HG02623 (cell line): Measurements from ENCODE around the gene HOXC11.

Experiments used
- ATAC-seq: cut with Tn5 transposase; IDR thresholded peaks from one replicate; pipeline ENCODE4 v1.9.1; 2021; ENCODE audit warnings: moderate library complexity; ENCODE audit not compliant: unreplicated experiment

The HOXC11 gene

GRCh38 chr12:53997204-53998109 is 24.5 kb downstream of the HOXC11 start:
- no peak for ATAC-seq

GRCh38 chr12:53998110-53998899 is 25.4 kb downstream of the HOXC11 start:
- no peak for ATAC-seq

GRCh38 chr12:53998900-53999236 is 25.9 kb downstream of the HOXC11 start:
- no peak for ATAC-seq

- ATAC-seq = no peak
These were observed 26.7 kb downstream of the HOXC11 start for GRCh38 chr12:53999559-54000115.

- no peak for ATAC-seq
These were observed 27.5 kb downstream of the HOXC11 start, which contains the start of gene HOXC9 for GRCh38 chr12:54000116-54001114. HOXC9 (plus strand) TSS chr12:54000161; CDS start chr12:54000189, 28 bp downstream.

- ATAC-seq = no peak
These were observed 28.6 kb downstream of the HOXC11 start for GRCh38 chr12:54001283-54002187.

- ATAC-seq = no peak
These were observed 29.5 kb downstream of the HOXC11 start for GRCh38 chr12:54002278-54002914.

GRCh38 chr12:54002915-54003389 is 30.0 kb downstream of the HOXC11 start:
- no peak for ATAC-seq

- no peak for ATAC-seq
These were observed 30.7 kb downstream of the HOXC11 start for GRCh38 chr12:54003625-54004024.

GRCh38 chr12:54004063-54004840 is 31.3 kb downstream of the HOXC11 start:
- ATAC-seq = no peak

- no peak for ATAC-seq
These were observed 32.1 kb downstream of the HOXC11 start for GRCh38 chr12:54004841-54005530.

- no peak for ATAC-seq
These were observed 32.6 kb downstream of the HOXC11 start for GRCh38 chr12:54005531-54005852.

- no peak for ATAC-seq
These were observed 33.1 kb downstream of the HOXC11 start for GRCh38 chr12:54005853-54006558.

- no peak for ATAC-seq
These were observed 33.8 kb downstream of the HOXC11 start for GRCh38 chr12:54006559-54007220.

- ATAC-seq = no peak
These were observed 34.8 kb downstream of the HOXC11 start for GRCh38 chr12:54007538-54008259.

GRCh38 chr12:54008260-54008552 is 35.3 kb downstream of the HOXC11 start:
- ATAC-seq = no peak
